ENCODE results near the gene LAIR2.
A peak's percentile ranks its signal among the peaks of the same experiment; 100 is the strongest.
"Not testable (repeated sequence)": the region's sequence is repeated elsewhere in the genome, so short reads cannot be mapped to it uniquely, and the experiment has no call there.

Gene LAIR2

GRCh38 chr19:54461210-54461609 is 41.4 kb upstream of the LAIR2 start:
- Histone ChIP-seq H3K36me3 (ENCODE audit: control insufficient read depth, insufficient read depth, low read length) (peaks cover 49% of the 10 kb centered on the region), H3K4me3 (ENCODE audit: low read length) (no peak overlapping the region), H3K4me1 (ENCODE audit: control insufficient read depth, insufficient read depth, low read length) (peaks cover 11% of the 10 kb centered on the region), H3K27me3 (ENCODE audit: control insufficient read depth, insufficient read depth, low read length) (no peaks in the 10 kb centered on the region), H3K27ac (ENCODE audit: low read depth, low read length) (no peak overlapping the region), H3K9ac (ENCODE audit: low read length) (no peak overlapping the region)

GRCh38 chr19:54461613-54462012 is 41.0 kb upstream of the LAIR2 start:
- Histone ChIP-seq H3K9ac (ENCODE audit: low read length) (no peak overlapping the region), H3K27me3 (ENCODE audit: control insufficient read depth, insufficient read depth, low read length) (no peaks in the 10 kb centered on the region), H3K4me3 (ENCODE audit: low read length) (peak overlapping the region; percentile 56), H3K27ac (ENCODE audit: low read depth, low read length) (no peak overlapping the region), H3K36me3 (ENCODE audit: control insufficient read depth, insufficient read depth, low read length) (peaks cover 49% of the 10 kb centered on the region), H3K4me1 (ENCODE audit: control insufficient read depth, insufficient read depth, low read length) (peaks cover 11% of the 10 kb centered on the region)

- Histone ChIP-seq H3K4me1 (ENCODE audit: control insufficient read depth, insufficient read depth, low read length) (peaks cover 11% of the 10 kb centered on the region), H3K36me3 (ENCODE audit: control insufficient read depth, insufficient read depth, low read length) (peaks cover 43% of the 10 kb centered on the region), H3K9ac (ENCODE audit: low read length) (peak overlapping the region; percentile 77), H3K27me3 (ENCODE audit: control insufficient read depth, insufficient read depth, low read length) (no peaks in the 10 kb centered on the region), H3K27ac (ENCODE audit: low read depth, low read length) (peak overlapping the region; percentile 95), H3K4me3 (ENCODE audit: low read length) (peak overlapping the region; percentile 56)
These were observed 40.5 kb upstream of the LAIR2 start for GRCh38 chr19:54462047-54462654.

GRCh38 chr19:54462655-54463530 is 39.7 kb upstream of the LAIR2 start:
- Histone ChIP-seq H3K27ac (ENCODE audit: low read depth, low read length) (peak overlapping the region; percentile 95), H3K4me3 (ENCODE audit: low read length) (peak overlapping the region; percentile 56), H3K4me1 (ENCODE audit: control insufficient read depth, insufficient read depth, low read length) (peaks cover 11% of the 10 kb centered on the region), H3K36me3 (ENCODE audit: control insufficient read depth, insufficient read depth, low read length) (peaks cover 36% of the 10 kb centered on the region), H3K9ac (ENCODE audit: low read length) (peak overlapping the region; percentile 77), H3K27me3 (ENCODE audit: control insufficient read depth, insufficient read depth, low read length) (no peaks in the 10 kb centered on the region)

- peak within 1 kb of the TSS; percentile 77 for H3K9ac ChIP-seq (ENCODE audit: low read length)
- no peaks in the 10 kb centered on the region for H3K27me3 ChIP-seq (ENCODE audit: control insufficient read depth, insufficient read depth, low read length)
- H3K4me1 ChIP-seq (ENCODE audit: control insufficient read depth, insufficient read depth, low read length): peaks cover 11% of the 10 kb centered on the region
- H3K36me3 ChIP-seq (ENCODE audit: control insufficient read depth, insufficient read depth, low read length): peaks cover 29% of the 10 kb centered on the region
- peak within 1 kb of the TSS; percentile 95 for H3K27ac ChIP-seq (ENCODE audit: low read depth, low read length)
- H3K4me3 ChIP-seq (ENCODE audit: low read length): peak within 1 kb of the TSS; percentile 56
These were observed 39.0 kb upstream of the LAIR2 start, which contains the start of gene LENG9 for GRCh38 chr19:54463531-54464043. LENG9 (minus strand) TSS chr19:54463778; CDS start chr19:54463526, 252 bp downstream.

- Histone ChIP-seq H3K36me3 (ENCODE audit: control insufficient read depth, insufficient read depth, low read length) (peaks cover 23% of the 10 kb centered on the region), H3K4me3 (ENCODE audit: low read length) (peak overlapping the region; percentile 56), H3K27ac (ENCODE audit: low read depth, low read length) (peak overlapping the region; percentile 95), H3K4me1 (ENCODE audit: control insufficient read depth, insufficient read depth, low read length) (peaks cover 11% of the 10 kb centered on the region), H3K9ac (ENCODE audit: low read length) (peak overlapping the region; percentile 8), H3K27me3 (ENCODE audit: control insufficient read depth, insufficient read depth, low read length) (no peaks in the 10 kb centered on the region)
These were observed 38.5 kb upstream of the LAIR2 start for GRCh38 chr19:54464044-54464629.

GRCh38 chr19:54464630-54465425 is 37.8 kb upstream of the LAIR2 start:
- Histone ChIP-seq H3K27me3 (ENCODE audit: control insufficient read depth, insufficient read depth, low read length) (no peaks in the 10 kb centered on the region), H3K27ac (ENCODE audit: low read depth, low read length) (peak overlapping the region; percentile 74), H3K36me3 (ENCODE audit: control insufficient read depth, insufficient read depth, low read length) (peaks cover 17% of the 10 kb centered on the region), H3K4me1 (ENCODE audit: control insufficient read depth, insufficient read depth, low read length) (peaks cover 11% of the 10 kb centered on the region), H3K9ac (ENCODE audit: low read length) (no peak overlapping the region), H3K4me3 (ENCODE audit: low read length) (peak overlapping the region; percentile 56)

- Histone ChIP-seq H3K27me3 (ENCODE audit: control insufficient read depth, insufficient read depth, low read length) (no peaks in the 10 kb centered on the region), H3K4me1 (ENCODE audit: control insufficient read depth, insufficient read depth, low read length) (peaks cover 11% of the 10 kb centered on the region), H3K27ac (ENCODE audit: low read depth, low read length) (no peak overlapping the region), H3K36me3 (ENCODE audit: control insufficient read depth, insufficient read depth, low read length) (peaks cover 14% of the 10 kb centered on the region), H3K4me3 (ENCODE audit: low read length) (no peak overlapping the region), H3K9ac (ENCODE audit: low read length) (no peak overlapping the region)
These were observed 37.1 kb upstream of the LAIR2 start for GRCh38 chr19:54465426-54466109.

GRCh38 chr19:54466110-54466480 is 36.5 kb upstream of the LAIR2 start:
- Histone ChIP-seq H3K36me3 (ENCODE audit: control insufficient read depth, insufficient read depth, low read length) (peaks cover 11% of the 10 kb centered on the region), H3K4me1 (ENCODE audit: control insufficient read depth, insufficient read depth, low read length) (peaks cover 11% of the 10 kb centered on the region)
- not testable (repeated sequence) for H3K27me3 ChIP-seq (ENCODE audit: control insufficient read depth, insufficient read depth, low read length); H3K27ac ChIP-seq (ENCODE audit: low read depth, low read length); H3K9ac ChIP-seq (ENCODE audit: low read length); H3K4me3 ChIP-seq (ENCODE audit: low read length)

GRCh38 chr19:54469496-54469934 is 33.1 kb upstream of the LAIR2 start:
- Histone ChIP-seq H3K27ac (ENCODE audit: low read depth, low read length) (no peak overlapping the region), H3K36me3 (ENCODE audit: control insufficient read depth, insufficient read depth, low read length) (peaks cover 2% of the 10 kb centered on the region), H3K4me3 (ENCODE audit: low read length) (no peak overlapping the region), H3K9ac (ENCODE audit: low read length) (no peak overlapping the region), H3K27me3 (ENCODE audit: control insufficient read depth, insufficient read depth, low read length) (no peaks in the 10 kb centered on the region), H3K4me1 (ENCODE audit: control insufficient read depth, insufficient read depth, low read length) (no peaks in the 10 kb centered on the region)

- peak overlapping the region; percentile 68 for H3K9ac ChIP-seq (ENCODE audit: low read length)
- no peaks in the 10 kb centered on the region for H3K27me3 ChIP-seq (ENCODE audit: control insufficient read depth, insufficient read depth, low read length)
- H3K4me3 ChIP-seq (ENCODE audit: low read length): peak overlapping the region; percentile 61
- H3K27ac ChIP-seq (ENCODE audit: low read depth, low read length): peak overlapping the region; percentile 61
- H3K36me3 ChIP-seq (ENCODE audit: control insufficient read depth, insufficient read depth, low read length): peaks cover 1% of the 10 kb centered on the region
- H3K4me1 ChIP-seq (ENCODE audit: control insufficient read depth, insufficient read depth, low read length): no peaks in the 10 kb centered on the region
These were observed 32.2 kb upstream of the LAIR2 start for GRCh38 chr19:54470276-54470887.
